Esophagus squamous epithelium (tissue), 4 donors: ENCODE measurements around the gene COX7B.

Experiments used
- POLR2A ChIP-seq, 4 donors: fragments of 450-650 bp; IDR thresholded peaks; one replicate each; pipeline ENCODE4 v1.6.1; 2017; ENCODE audit warnings: antibody characterized with exemption in 4 of 4, mild to moderate bottlenecking in 4 of 4, moderate library complexity in 3 of 4
- TF ChIP-seq, protein P1 (sequence below), 6 experiments: fragments of 450-650 bp in 4 of 6; fragments of 200-600 bp in 2 of 6; sonication (generic) in 2 of 6; IDR thresholded peaks; one replicate each; pipeline ENCODE4 v1.5.1; 2016 to 2019; ENCODE audit warnings: antibody characterized with exemption in 6 of 6, mild to moderate bottlenecking in 4 of 6, moderate library complexity in 4 of 6

- TF ChIP-seq, protein P1, sequence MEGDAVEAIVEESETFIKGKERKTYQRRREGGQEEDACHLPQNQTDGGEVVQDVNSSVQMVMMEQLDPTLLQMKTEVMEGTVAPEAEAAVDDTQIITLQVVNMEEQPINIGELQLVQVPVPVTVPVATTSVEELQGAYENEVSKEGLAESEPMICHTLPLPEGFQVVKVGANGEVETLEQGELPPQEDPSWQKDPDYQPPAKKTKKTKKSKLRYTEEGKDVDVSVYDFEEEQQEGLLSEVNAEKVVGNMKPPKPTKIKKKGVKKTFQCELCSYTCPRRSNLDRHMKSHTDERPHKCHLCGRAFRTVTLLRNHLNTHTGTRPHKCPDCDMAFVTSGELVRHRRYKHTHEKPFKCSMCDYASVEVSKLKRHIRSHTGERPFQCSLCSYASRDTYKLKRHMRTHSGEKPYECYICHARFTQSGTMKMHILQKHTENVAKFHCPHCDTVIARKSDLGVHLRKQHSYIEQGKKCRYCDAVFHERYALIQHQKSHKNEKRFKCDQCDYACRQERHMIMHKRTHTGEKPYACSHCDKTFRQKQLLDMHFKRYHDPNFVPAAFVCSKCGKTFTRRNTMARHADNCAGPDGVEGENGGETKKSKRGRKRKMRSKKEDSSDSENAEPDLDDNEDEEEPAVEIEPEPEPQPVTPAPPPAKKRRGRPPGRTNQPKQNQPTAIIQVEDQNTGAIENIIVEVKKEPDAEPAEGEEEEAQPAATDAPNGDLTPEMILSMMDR (IDR thresholded peaks at IDR 0.05) = no peak
- no peak for TF ChIP-seq POLR2A (IDR thresholded peaks at IDR 0.05)
These were observed 1.4 kb downstream of the COX7B start for GRCh38 chrX:77900688-77901087.
